Endothelial cell of umbilical vein (primary cell): ENCODE data around the gene NGFR. TPM values are rescaled to one million over a fixed set of nuclear protein-coding genes. Genes with fewer than 3 reads are reported as not detected.

Experiments used
- BruUV-seq: library from RNA; stranded (reverse); fragments of 400-500 nt; replicated peaks from 2 replicates; lab custom pipeline; 2021; lab: Mats Ljungman, UMichigan
- CTCF ChIA-PET: fragments of 300-600, 350-600 bp; sonication (Branson Sonifier 250); formaldehyde crosslinking; loops from one replicate; lab custom pipeline; 2021; ENCODE audit warnings: antibody characterized with exemption, inconsistent platforms; lab: Charles Lee
- POLR2A ChIA-PET: fragments of 300-600, 350-600 bp; sonication (Branson Sonifier 250); formaldehyde crosslinking; loops from one replicate; lab custom pipeline; 2021; ENCODE audit warnings: antibody characterized with exemption, inconsistent platforms; lab: Charles Lee
- DNase-seq: peaks from one replicate; pipeline ENCODE4 v3.0.0-alpha.2; 2011; ENCODE audit warnings: low read depth, low spot score
- FAIRE-seq: peaks from 2 replicates; lab custom pipeline; 2011; peaks lifted over from hg19 to GRCh38; lab: Jason Lieb, UNC
- H2AFZ ChIP-seq: 2 replicates; pipeline ENCODE4 v1.6.0; 2012; ENCODE audit warnings: low read depth, low read length, control low read depth, inconsistent platforms
- H3K27ac ChIP-seq: 2 replicates; pipeline ENCODE4 v1.5.1; 2011; ENCODE audit warnings: low read depth, mild to moderate bottlenecking, control low read depth, low read length, moderate library complexity; ENCODE audit not compliant: insufficient read depth
- H3K27me3 ChIP-seq, 2 experiments: 2 replicates each; pipeline versions ENCODE4 v1.6.0 to v1.6.1; 2011; ENCODE audit warnings: low read length in 2 of 2, mixed read lengths in 1 of 2; ENCODE audit not compliant: control insufficient read depth in 2 of 2, insufficient read depth in 2 of 2
- H3K36me3 ChIP-seq, 2 experiments: 2 replicates in 1 of 2; 3 replicates in 1 of 2; pipeline ENCODE4 v1.5.1; 2011; ENCODE audit warnings: low read length in 2 of 2, mild to moderate bottlenecking in 1 of 2, moderate library complexity in 1 of 2; ENCODE audit not compliant: control insufficient read depth in 2 of 2, insufficient read depth in 2 of 2; ENCODE audit errors: extremely low read depth in 1 of 2
- H3K4me1 ChIP-seq: 3 replicates; pipeline ENCODE4 v1.5.1; 2011; ENCODE audit warnings: mild to moderate bottlenecking, low read length; ENCODE audit not compliant: control insufficient read depth, insufficient read depth; ENCODE audit errors: extremely low read depth
- H3K4me2 ChIP-seq: 2 replicates; pipeline ENCODE4 v1.6.1; 2011; ENCODE audit warnings: low read length, control low read depth, mixed read lengths; ENCODE audit not compliant: insufficient read depth
- H3K4me3 ChIP-seq, 3 experiments: fragments of 200-600 bp in 1 of 3; sonication (generic), shearing (Covaris generic) in 1 of 3; replicated peaks in 1 of 3; 2 replicates each; pipeline ENCODE4 v1.5.1; 2011 to 2016; ENCODE audit warnings: control low read depth in 3 of 3, low read length in 3 of 3, mild to moderate bottlenecking in 2 of 3, inconsistent platforms in 1 of 3, low read depth in 1 of 3, moderate library complexity in 1 of 3; ENCODE audit not compliant: insufficient read depth in 1 of 3
- H3K79me2 ChIP-seq: 2 replicates; pipeline ENCODE4 v1.6.0; 2012; ENCODE audit warnings: low read length, inconsistent platforms; ENCODE audit not compliant: control insufficient read depth, insufficient read depth
- H3K9ac ChIP-seq: replicated peaks from 2 replicates; pipeline ENCODE3; 2011; ENCODE audit warnings: low read length, control low read depth; ENCODE audit not compliant: insufficient read depth; ENCODE audit errors: extremely low read depth
- H3K9me1 ChIP-seq: replicated peaks from 3 replicates; pipeline ENCODE4 v1.6.0; 2011; ENCODE audit warnings: mild to moderate bottlenecking, low read length; ENCODE audit not compliant: control insufficient read depth, insufficient read depth; ENCODE audit errors: extremely low read depth
- H3K9me3 ChIP-seq: replicated peaks from 2 replicates; pipeline ENCODE4 v1.5.1; 2012; ENCODE audit warnings: low read length, inconsistent platforms; ENCODE audit not compliant: control insufficient read depth, insufficient read depth
- H4K20me1 ChIP-seq: replicated peaks from 2 replicates; pipeline ENCODE3; 2011; ENCODE audit warnings: mild to moderate bottlenecking, low read length; ENCODE audit not compliant: control insufficient read depth, insufficient read depth; ENCODE audit errors: extremely low read depth
- EZH2 ChIP-seq: IDR thresholded peaks from 2 replicates; pipeline ENCODE4 v1.6.1; 2012; ENCODE audit warnings: borderline replicate concordance, low read depth, mild to moderate bottlenecking, moderate library complexity, low read length, inconsistent platforms; ENCODE audit not compliant: severe bottlenecking
- FOS ChIP-seq: IDR thresholded peaks from 2 replicates; pipeline ENCODE4 v1.6.1; 2011; ENCODE audit warnings: mild to moderate bottlenecking, low read length, moderate library complexity, borderline replicate concordance; ENCODE audit not compliant: insufficient read depth
- GATA2 ChIP-seq: IDR thresholded peaks from 2 replicates; pipeline ENCODE4 v1.7.0; 2011; ENCODE audit warnings: low read depth, mild to moderate bottlenecking, moderate library complexity, mixed read lengths, low read length; ENCODE audit not compliant: insufficient read length, insufficient read depth
- JUN ChIP-seq: IDR thresholded peaks from 2 replicates; pipeline ENCODE4 v1.6.1; 2011; ENCODE audit warnings: borderline replicate concordance, low read depth; ENCODE audit not compliant: insufficient read length, insufficient read depth
- MAX ChIP-seq: IDR thresholded peaks from 2 replicates; pipeline ENCODE4 v1.6.1; 2011; ENCODE audit not compliant: insufficient read depth, insufficient read length
- MYC ChIP-seq: IDR thresholded peaks from one replicate; pipeline ENCODE4 v1.6.1; 2011; ENCODE audit warnings: mild to moderate bottlenecking, low read depth, low read length
- POLR2A ChIP-seq: IDR thresholded peaks from 2 replicates; pipeline ENCODE4 v1.6.1; 2012; ENCODE audit warnings: low read depth, mild to moderate bottlenecking, control low read depth, low read length
- POLR2AphosphoS5 ChIP-seq: IDR thresholded peaks from 2 replicates; pipeline ENCODE4 v1.6.1; 2012; ENCODE audit warnings: low read depth, mild to moderate bottlenecking, control low read depth, low read length, moderate library complexity; ENCODE audit not compliant: insufficient read depth
- dilution Hi-C: fragments of 300-500 bp; cut with MboI; formaldehyde crosslinking; loops from one replicate; pipeline ENCODE4 v1.15.0; 2019; ENCODE audit warnings: low sequenced_read_pairs; ENCODE audit not compliant: extremely low pct_ligation_motif_present
- intact Hi-C: fragments of 100-400 bp; cut with micrococcal nuclease; formaldehyde crosslinking; loops from one replicate; pipeline ENCODE4 v1.10.0; 2022
- polyA plus RNA-seq, 4 experiments: library from polyadenylated mRNA; depleted of rRNA in 3 of 4; stranded (reverse) in 3 of 4; unstranded in 1 of 4; fragments of >200 nt; gene quantifications; 2 replicates each; pipeline versions ENCODE4 v1.2.1 to v1.2.3, GENCODE V29; 2011 to 2012; ENCODE audit warnings: missing spikeins in 1 of 4
- total RNA-seq: library from RNA; stranded (reverse); gene quantifications from 2 replicates; pipeline ENCODE4 v1.2.3, GENCODE V29; 2021
- TF ChIP-seq, protein P1 (sequence below), 2 donors: IDR thresholded peaks; 1 replicate in 1 of 2; 2 replicates in 1 of 2; pipeline ENCODE4 v1.5.1; 2011; ENCODE audit warnings: low read length in 2 of 2, mild to moderate bottlenecking in 2 of 2, moderate library complexity in 2 of 2, control low read depth in 1 of 2, inconsistent platforms in 1 of 2, low read depth in 1 of 2; ENCODE audit not compliant: insufficient read depth in 1 of 2; ENCODE audit errors: extremely low read depth in 1 of 2

The NGFR gene
- total and polyA plus RNA-seq, 2 donors (not counting 3 experiments of a cell fraction or from before 2014, with no cell fraction given), result not detected

DNA sequence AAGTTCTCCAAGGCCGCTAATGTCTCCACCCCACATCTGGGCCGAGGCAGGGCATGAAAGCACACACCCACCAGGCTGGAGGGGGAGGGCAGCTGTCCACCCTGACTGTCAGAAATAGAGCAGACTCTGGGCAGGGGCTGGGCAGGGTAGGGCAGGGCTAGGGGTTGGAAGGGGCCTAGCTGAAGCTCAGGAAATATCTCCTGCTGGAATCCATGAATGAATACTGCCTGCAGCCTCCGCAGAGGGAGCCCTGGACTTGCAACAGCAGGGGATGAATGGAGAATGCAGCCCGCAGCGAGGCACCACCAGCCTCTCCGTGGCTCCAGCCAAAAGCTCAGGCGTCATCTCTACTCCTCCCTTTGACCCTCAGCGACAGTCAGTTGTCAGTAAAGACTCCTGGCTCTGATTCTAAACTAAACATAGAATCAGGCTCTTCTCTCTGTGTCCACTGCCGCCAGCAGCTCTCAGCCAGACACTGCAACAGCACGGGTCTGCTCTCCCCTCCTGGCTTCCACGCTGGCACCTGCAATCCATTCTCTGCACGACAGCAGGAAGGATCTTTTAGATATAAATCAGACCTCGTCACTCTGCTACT is 23.9 kb upstream of the NGFR start:
- Histone ChIP-seq H3K36me3 (no peaks in the 10 kb centered on the region), H3K27me3 (peaks cover 36 to 48% of the 10 kb centered on the region in 2 experiments), H2AFZ (no peak overlapping the region), H3K4me1 (no peaks in the 10 kb centered on the region), H3K4me3 (no peak overlapping the region), H3K9me3 (no peaks in the 10 kb centered on the region), H3K27ac (no peak overlapping the region), H3K79me2 (no peaks in the 10 kb centered on the region), H4K20me1 (no peaks in the 10 kb centered on the region), H3K9ac (no peak overlapping the region), H3K9me1 (no peaks in the 10 kb centered on the region), H3K4me2 (no peak overlapping the region)
- intact Hi-C loops, result no loop called here
- POLR2A ChIA-PET, result no interaction called here
- no TSS peak for BruUV-seq
- CTCF ChIA-PET, result no interaction called here
- FAIRE-seq (no peak), DNase-seq (no peak)
- dilution Hi-C loops, result no loop called here
- TF ChIP-seq, protein P1, sequence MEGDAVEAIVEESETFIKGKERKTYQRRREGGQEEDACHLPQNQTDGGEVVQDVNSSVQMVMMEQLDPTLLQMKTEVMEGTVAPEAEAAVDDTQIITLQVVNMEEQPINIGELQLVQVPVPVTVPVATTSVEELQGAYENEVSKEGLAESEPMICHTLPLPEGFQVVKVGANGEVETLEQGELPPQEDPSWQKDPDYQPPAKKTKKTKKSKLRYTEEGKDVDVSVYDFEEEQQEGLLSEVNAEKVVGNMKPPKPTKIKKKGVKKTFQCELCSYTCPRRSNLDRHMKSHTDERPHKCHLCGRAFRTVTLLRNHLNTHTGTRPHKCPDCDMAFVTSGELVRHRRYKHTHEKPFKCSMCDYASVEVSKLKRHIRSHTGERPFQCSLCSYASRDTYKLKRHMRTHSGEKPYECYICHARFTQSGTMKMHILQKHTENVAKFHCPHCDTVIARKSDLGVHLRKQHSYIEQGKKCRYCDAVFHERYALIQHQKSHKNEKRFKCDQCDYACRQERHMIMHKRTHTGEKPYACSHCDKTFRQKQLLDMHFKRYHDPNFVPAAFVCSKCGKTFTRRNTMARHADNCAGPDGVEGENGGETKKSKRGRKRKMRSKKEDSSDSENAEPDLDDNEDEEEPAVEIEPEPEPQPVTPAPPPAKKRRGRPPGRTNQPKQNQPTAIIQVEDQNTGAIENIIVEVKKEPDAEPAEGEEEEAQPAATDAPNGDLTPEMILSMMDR (IDR thresholded peaks at IDR 0.05; ENCODE audit: extremely low read depth in 1 of 2, insufficient read depth in 1 of 2, low read depth in 1 of 2, low read length in 2 of 2), result no peak
- no peak for TF ChIP-seq FOS
- no peak for TF ChIP-seq MAX
- TF ChIP-seq POLR2A, result no peak
- TF ChIP-seq JUN, result no peak
- no peak for TF ChIP-seq POLR2AphosphoS5
- no peak for TF ChIP-seq MYC
- no peak for TF ChIP-seq GATA2
- no peak for TF ChIP-seq EZH2
